Bone marrow (tissue), 2 donors: ENCODE results near the gene FOXL3.
"Not testable (repeated sequence)": the region's sequence is repeated elsewhere in the genome, so short reads cannot be mapped to it uniquely, and the experiment has no call there.

Experiments used
- DNase-seq, 2 donors: peaks; one replicate each; lab custom pipeline; 2025; lab: John Stamatoyannopoulos, UW

Gene FOXL3

DNA sequence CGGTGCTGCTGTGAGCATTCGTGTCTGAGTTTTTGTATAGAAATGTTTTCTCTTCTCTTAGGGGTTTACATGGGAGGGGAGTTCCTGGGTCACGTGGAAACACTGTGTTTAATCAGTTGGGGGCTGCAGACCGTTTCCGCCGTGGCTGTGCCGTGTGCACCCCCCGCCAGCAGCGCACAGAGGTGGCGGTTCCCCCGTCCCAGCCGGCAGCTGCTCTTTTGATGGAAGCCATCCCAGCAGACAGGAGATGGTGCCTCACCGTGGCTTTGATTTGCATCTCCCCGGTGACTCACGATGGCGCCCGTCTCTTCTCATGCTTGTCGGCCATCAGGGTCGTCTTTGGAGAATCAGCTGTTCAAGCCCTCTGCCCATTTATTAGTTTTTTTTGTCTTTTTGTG, 34.9 kb upstream of the FOXL3 start:
- DNase-seq, result no peak

DNA sequence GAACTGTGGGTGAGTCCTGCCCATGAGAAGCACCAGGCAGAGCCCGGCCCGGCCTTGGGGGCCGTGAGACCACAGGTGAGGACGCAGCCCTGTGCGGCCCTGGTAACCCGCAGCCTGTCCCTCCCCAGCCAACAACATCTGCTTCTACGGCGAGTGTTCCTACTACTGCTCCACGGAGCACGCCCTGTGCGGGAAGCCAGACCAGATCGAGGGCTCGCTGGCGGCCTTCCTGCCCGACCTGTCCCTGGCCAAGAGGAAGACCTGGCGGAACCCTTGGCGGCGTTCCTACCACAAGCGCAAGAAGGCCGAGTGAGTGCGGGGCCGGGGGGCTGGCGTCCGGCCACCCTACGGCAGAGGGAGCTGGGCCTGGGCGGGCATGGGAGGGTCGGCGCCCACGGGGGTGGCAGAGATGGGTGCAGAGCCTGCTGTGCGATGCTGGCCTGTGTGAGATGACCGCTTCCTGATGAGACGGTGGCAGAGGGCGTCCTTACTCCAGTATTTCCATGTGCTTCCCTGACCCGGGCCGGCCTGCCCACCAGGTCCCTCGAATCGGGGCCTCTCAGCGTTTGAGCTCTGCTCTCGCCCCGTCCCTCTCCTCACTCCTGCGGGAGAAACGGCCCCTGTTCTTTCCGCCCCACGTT, 34.1 kb upstream of the FOXL3 start:
- no peak for DNase-seq

DNA sequence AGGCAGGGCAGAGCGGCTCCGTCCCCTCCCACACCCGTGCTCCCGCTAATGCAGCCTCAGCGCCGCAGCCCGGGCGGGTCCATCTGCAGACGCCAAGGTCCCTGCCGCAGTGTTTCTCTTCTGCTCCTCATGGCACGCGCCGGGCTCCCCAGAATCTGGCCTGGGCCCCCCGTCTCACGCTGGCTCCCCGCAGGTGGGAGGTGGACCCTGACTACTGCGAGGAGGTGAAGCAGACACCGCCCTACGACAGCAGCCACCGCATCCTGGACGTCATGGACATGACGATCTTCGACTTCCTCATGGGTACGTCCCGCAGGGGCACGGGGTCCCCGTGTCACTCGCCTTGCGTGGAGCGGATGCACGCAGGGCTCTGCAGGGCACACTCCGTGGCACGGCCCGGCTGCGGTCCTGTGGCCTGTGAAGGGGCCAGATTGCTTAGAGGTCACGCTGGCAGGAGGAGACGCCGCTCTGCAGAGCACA, 33.5 kb upstream of the FOXL3 start:
- DNase-seq, result no peak

DNA sequence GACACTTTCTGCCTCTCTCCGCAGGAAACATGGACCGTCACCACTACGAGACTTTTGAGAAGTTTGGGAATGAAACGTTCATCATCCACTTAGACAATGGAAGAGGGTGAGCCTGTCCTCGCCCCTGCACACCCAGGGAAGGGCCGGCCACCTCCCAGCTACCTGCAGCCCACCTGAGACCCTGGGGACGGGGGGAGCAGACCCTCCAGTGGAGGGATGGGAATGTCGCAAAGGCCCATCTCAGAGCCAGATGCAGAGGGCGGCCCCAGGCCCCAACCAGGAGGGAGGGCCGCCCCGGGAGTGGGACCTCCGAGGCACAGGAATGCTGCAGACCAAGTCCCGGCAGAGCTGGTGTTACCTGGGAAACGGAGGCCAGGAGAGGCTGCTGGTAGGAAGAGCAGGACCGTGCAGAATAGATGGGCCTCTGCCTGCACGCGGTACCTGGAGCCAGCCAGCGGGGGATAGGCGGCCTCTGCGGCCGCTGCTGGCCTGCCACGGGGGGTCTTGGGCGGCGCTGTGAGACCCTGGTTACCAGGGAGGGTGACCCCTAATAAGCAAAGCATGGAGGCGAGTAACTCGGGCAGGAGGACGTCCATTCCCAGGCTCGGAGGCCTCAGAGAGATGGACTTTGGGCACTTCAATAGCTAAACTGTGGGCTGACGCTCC, 32.9 kb upstream of the FOXL3 start:
- DNase-seq, result no peak

DNA sequence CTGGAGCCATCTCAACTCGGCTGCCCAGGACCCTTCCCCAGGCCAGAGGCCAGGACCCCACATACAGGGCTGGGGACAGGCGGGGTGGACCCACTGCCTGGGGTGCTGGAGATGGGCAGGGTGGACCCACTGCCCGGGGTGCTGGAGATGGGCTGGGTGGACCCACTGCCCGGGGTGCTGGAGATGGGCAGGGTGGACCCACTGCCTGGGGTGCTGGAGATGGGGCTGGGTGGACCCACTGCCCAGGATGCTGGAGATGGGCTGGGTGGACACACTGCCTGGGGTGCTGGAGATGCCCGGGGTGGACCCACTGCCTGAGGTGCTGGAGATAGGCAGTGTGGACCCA, 32.4 kb upstream of the FOXL3 start:
- no peak for DNase-seq

DNA sequence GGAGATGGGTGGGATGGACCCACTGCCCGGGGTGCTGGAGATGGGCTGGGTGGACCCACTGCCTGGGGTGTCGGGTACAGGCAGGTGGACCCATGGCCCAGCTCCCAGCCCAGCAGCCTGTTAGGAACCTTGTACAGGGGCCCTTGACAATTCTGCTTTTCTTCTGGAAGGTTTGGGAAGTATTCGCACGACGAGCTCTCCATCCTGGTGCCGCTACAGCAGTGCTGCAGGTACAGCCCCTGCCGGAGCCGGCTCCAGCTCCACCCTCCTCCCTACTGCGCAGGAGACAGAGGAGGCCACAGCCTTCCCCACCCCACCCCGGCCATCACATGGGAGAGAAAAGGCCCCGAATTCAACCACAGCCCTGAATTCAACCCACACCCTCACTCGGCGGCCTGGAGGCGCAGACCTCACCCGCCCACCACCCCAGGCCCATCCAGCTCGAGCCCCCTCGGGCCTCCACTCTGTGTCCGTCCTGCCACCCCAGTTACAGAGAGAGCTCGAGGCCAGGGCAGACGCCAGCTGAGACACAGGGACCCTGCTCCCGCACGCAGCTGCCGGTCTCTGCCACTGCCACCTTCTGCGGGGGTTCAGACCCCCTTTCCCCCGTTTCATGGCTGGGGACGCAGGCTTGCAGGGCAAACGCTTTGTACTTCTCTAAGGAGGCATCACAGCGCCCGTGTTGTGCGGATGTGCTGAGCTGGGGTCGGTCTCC, 31.3 kb upstream of the FOXL3 start:
- no peak for DNase-seq

DNA sequence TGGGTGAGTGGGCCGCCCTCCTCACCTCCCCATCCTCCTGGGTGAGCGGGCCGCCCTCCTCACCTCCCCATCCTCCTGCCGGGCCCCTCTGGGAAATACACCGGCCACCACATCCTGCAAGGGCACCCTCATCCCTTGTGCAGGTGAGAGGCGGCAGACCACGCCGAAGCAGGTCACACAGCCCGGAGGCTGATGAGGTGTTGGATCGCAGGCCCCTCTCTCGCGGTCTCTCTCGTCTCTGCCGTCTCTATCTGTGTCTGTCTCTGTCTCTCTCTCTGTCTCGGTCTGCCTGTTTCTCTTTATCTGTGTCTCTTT, 30.8 kb upstream of the FOXL3 start:
- no peak for DNase-seq

DNA sequence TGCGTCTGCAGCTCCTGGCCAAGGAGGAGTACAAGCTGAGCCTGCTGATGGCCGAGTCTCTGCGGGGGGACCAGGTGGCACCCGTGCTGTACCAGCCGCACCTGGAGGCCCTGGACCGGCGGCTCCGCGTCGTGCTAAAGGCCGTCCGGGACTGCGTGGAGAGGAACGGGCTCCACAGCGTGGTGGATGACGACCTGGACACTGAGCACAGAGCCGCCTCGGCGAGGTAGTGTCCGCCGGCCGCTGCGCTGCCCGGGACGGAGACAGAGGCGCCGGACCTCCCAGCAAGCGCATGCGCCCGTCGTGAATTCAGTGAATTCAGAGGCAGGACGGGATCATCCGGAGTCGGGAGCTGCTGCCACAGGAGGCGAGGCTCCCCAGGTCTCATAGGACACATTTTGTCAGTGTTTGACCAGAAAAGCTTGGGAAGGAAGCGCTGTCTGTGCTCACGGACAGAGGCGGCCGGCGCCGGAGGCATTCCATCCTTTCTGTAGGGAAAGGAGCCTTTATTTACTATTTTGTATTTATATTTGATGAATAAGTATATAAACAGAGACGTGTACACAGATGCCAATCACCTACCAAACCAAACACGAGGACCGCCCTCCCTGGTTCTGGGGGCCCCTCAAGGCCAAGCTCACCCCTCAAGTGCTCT, 30.1 kb upstream of the FOXL3 start:
- DNase-seq, result no peak

DNA sequence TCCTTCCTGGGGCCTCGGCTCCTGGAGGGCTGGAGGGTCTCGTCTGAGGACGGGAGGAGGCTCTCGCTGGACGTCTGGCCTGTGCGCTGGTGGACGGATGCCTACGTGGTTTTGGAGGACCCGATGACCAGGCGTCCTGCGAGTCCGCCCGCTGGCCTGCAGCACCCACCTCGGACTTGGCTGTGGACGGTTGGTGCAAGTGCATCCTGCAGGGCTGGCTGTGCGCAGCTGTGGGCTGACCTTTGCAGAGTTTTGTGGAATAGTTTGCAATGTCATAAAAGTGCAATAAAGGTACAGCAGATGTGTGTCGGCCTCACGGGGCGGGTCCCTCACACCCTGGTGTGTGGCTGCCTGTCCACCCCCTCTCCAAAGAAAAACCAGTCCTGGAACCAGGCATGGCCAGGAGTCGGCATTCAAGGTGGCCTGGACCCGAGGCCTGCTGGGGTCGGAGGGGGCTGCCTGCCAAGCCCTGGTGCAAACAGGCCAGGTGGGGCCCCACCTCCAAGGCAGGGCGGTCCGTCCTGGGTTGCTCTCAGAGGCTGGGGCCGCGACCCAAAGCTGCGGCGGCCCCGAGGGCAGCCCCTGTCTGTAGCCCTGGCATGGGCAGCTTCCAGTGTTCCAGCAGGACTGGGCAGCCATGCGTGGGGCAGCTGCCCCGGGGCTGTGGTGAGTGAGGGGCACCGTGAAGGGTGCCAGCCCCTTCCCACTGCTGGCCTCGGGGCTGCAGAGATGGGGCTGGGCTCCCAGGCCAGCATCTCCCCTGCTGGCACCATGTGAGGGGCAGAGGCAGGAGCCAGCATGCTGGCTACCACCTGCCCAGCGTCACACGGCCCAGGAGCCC, 29.3 kb upstream of the FOXL3 start:
- no peak for DNase-seq

DNA sequence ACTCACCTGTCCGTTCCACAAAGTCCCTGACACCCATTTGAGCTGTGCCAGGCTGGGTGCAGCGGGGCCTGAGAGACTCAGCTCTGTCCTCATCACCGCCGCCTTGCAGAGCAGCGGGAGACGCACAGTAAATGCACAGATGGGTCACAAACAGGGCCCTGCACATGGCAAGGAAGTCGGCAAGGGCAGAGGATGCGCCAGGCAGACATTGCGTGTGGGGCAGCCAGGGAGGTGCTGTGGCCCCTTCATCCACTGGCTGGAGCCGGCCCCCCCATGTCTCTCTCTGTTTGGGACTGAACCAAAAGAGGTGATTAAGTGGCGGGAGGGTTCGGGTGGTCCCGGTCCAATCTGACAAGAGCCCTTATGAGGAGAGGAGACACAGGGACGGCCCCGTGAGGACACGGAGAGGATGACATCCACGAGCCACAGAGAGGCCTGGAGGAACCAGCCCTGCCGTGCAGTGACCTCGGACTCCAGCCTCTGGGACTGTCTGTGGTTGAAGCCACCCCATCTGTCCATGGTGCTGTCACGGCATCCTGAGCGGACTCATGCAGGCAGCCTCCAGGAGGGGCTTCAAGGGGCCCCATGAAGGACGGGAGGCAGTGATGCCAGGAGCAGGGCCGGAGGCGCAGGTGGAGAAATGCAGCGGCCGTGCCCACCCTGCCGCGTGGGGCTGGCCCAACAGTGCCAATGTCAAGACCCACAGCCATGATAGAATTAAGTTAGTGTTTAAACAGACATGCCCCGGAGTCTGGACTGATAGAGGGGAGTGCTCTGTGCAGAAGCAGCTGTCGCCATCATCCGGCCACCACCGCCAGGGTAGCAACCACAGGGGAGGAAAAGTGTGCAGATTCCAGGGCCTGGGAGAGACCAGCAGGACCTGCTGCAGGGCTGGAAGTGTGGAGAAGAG, 28.4 kb upstream of the FOXL3 start:
- no peak for DNase-seq

DNA sequence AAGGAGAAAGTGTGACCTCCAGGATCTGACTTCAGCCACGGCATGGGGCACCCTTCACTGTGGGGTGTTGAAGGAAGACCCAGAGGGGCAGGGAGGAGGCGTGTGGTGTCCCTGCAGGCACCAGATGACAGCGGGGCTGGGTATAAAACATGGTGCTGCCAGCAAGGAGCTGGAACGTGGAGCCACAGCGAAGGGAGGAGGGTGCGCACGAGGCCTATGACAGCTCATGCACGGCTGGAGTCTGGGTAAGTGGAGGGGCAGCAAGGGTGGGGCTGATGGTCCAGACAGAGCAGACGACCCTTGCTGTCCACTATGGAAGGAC, 27.8 kb upstream of the FOXL3 start:
- no peak for DNase-seq

DNA sequence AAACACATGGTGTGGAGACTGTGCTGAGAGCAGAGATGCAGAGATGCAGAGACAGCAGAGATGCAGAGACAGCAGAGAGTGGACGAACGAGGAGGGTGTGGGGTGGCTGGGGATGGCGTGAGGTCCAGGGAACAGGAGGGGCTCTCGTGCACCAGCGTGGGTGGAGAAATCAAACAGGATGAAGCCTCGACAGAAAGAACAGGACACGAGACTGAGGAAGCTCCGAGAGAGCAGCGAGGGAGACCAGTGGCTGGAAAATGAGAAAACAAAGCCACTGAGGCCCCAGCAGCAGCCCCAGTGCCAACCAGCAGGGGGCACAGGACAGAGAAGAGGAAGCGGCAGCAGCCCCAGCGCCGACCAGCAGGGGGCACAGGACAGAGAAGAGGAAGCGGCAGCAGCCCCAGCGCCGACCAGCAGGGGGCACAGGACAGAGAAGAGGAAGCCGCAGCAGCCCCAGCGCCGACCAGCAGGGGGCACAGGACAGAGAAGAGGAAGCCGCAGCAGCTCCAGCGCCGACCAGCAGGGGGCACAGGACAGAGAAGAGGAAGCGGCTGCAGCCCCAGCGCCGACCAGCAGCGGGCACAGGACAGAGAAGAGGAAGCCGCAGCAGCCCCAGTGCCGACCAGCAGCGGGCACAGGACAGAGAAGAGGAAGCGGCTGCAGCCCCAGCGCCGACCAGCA, 27.2 kb upstream of the FOXL3 start:
- DNase-seq, result not testable (repeated sequence)

DNA sequence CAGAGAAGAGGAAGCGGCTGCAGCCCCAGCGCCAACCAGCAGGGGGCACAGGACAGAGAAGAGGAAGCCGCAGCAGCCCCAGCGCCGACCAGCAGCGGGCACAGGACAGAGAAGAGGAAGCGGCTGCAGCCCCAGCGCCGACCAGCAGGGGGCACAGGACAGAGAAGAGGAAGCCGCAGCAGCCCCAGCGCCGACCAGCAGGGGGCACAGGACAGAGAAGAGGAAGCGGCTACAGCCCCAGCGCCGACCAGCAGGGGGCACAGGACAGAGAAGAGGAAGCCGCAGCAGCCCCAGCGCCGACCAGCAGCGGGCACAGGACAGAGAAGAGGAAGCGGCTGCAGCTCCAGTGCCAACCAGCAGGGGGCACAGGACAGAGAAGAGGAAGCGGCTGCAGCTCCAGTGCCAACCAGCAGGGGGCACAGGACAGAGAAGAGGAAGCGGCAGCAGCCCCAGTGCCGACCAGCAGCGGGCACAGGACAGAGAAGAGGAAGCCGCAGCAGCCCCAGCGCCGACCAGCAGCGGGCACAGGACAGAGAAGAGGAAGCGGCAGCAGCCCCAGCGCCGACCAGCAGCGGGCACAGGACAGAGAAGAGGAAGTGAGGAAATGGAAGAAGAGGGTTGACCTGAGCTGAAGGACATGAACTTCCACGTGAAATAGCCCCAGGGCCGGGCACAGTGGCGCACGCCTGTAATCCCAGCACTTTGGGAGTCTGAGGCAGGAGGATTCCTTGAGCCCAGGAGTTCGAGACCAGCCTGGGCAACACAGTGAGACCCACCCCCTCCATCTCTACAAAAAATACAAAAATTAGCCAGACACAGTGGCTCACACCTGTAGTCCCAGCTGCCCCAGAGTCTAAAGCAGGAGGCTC, 26.3 kb upstream of the FOXL3 start:
- DNase-seq, result not testable (repeated sequence)

DNA sequence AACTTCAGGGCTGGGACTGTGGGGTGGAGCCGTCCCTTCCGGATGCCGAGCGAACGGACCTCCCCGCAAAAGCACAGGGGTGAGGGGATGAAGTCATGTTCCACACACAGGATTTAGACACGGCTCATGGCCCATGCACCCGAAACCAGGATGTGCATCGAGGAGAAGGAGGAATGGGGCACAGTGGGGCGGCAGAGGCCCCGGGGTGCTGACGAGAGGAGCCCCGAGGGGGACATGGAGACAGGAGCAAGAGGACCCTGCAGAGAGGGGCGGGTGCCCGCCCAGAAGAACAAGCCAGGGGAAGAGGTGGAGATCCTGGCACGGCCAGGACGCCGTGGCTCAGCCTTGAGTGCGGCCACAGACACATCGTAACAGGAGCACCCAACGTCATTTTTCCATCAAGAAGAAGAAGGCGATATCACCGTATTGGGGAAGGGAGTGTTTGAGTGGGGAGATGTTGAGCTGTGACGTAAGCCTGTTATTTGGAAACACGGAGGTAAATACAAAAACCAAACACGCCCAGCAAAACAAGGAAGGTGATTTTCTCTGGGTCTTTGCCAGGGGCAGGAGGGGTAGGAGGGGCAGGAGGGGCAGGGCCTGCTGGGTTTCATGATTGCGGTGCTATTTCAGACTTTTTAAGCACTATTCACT, 25.3 kb upstream of the FOXL3 start:
- DNase-seq, result no peak

DNA sequence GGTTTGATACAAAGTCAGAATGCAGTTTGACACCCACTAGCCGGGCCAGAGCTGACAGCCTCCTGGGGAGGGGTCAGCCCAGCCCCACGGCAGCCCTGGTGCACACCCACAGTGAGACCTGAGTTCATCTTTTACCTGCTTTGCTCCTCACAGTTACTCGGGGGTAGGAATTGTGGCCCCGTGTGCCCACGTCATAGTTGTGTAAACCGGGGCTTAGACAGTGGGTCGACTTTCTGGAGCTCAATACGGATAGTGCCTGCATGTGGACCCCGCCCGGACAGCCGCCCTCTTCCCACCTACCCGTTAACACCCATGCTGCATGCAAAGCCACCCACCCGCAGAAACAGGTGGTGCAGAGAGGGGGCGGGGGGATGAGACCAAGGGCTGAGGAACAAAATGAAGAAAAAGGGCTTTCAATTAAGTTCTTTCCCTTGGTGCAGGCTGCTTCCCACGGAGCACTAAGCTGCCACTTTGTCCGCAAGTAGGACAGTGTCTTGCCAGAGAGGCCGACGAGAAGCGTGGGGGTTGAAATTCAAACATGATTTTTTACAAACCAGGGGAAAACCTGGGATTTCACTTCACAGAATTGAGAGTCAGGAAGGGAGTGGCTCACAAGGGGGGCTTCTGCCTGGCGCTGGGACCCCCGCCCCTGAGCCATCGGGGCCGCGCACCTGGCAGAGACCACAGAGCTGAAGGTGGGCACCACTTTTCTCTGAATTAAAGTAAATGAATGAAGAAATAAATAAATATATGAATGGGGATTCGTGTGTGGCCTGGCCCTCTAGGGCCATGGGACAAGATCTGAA, 24.6 kb upstream of the FOXL3 start:
- no peak for DNase-seq

DNA sequence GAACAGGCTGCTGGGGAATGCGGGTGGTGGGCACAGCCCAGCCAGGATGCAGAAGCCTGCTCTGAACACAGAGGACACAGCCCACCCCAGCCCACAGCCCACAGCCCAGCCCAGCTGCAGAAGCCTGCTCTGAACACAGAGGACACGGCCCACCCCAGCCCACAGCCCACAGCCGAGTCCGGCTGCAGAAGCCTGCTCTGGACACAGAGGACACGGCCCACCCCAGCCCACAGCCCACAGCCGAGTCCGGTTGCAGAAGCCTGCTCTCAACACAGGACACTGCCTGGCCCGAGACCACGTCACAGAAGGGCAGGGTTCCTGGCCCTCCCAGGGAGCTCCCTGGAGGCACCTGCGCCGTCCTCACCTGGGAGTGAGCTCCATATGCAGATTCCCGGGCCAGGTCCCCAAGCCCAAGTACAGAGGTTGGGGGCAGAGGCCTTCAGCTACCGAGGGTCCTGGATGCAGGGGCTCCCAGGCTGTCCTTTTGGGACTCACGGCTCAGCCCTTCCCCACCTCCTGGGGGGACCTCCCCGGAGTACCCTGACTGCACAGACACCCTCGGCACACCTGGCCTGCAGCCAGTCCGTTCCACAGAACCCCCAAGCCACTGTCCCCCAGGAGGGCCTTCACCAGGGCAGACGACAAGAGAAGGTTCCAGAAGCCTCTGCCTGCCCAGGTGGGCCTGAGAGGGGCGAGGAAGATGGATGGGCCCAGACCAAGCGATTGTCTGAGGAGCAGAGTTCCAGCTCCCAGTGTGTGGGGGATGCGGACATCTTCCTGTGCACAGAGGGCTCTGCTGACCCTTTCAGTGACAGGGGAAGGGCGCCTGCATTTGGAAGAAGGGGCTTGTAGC, 23.7 kb upstream of the FOXL3 start:
- DNase-seq, result no peak
